GM19328 (cell line): ENCODE measurements around the gene PGM3.

Experiments used
- ATAC-seq: cut with Tn5 transposase; IDR thresholded peaks from one replicate; pipeline ENCODE4 v1.9.1; 2021; ENCODE audit warnings: mild to moderate bottlenecking, moderate library complexity; ENCODE audit not compliant: unreplicated experiment

Gene PGM3

DNA sequence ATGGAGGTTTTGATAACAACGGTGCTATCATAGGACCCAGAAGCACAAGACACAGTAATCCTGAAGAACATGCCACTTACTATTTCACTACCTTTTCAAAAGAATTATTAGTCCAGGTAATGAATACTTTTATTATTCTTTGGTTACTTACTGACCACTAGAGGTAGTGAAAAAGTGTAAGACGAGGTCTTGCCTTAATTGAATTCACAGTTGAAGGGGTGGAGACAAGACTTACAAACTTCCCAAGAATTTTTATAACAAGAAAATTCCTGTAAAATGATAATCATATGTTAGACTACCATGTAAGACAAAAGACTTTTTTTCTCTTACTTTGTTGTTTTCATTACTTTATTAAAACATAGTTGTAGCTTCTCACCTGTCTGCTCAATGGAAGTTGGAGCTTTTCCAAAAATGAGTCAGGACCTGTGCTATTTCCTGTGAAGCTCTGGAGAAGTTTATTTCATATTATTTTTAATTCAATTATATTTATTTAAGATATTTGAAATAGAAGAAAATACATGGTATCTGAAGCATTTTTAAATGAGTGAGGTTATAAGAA is 73.2 kb downstream of the PGM3 start:
- no peak for ATAC-seq

DNA sequence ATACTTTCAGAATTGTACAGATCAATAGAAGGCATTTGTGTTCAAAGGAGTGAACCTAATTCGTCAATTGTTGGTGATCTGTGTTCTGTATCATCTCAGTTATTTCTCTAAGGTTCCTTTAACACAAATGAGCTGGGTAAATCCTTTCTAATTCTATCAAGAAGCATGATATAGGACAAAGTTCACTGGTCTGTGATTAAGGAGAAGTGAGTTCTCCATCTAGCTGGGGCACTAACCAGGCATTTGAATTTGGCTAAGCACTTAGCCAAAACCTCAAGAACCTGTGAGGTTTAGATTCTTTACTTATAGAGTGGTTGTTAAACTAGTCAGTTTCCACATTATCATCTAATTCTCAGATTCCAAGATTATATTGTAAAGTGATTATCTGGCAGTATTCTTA is 75.3 kb downstream of the PGM3 start:
- no peak for ATAC-seq
